Fibroblast of pulmonary artery (primary cell): ENCODE measurements around the gene CAMKK2.

Experiments used
- DNase-seq: peaks from one replicate; pipeline ENCODE4 v3.0.0-alpha.2; 2010; ENCODE audit warnings: low read depth
- H3K4me3 ChIP-seq: replicated peaks from 2 replicates; pipeline ENCODE4 v1.5.1; 2011; ENCODE audit warnings: low read depth, mild to moderate bottlenecking, control low read depth, low read length, moderate library complexity
- CTCF ChIP-seq: IDR thresholded peaks from 2 replicates; pipeline ENCODE4 v1.5.1; 2011; ENCODE audit warnings: mild to moderate bottlenecking, control low read depth, low read length, inconsistent platforms; ENCODE audit errors: missing control alignments

The CAMKK2 gene

DNA sequence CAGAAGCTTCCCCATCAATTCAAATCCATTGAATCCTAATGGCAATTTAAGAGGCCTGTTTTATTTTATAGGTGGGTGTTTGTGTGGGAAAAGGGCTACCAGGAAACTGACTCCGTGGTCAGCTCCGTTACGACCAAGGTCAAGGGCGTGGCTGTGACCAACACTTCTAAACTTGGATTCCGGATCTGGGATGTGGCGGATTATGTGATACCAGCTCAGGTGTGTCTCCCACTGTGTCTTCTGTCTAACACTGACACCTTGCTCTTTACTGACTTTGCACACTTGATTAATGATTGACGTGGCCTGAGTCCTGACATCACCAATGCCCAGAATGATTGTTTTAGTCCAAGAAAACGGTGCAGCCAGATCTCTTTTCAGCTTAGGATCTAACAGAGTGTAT is 79.4 kb downstream of the CAMKK2 start:
- no peak for TF ChIP-seq CTCF
- H3K4me3 ChIP-seq: no peak overlapping the region
- DNase-seq: no peak

- H3K4me3 ChIP-seq: no peak overlapping the region
- no peak for DNase-seq
- TF ChIP-seq CTCF: no peak
Measured at GRCh38 chr12:121216102-121216501, 80.4 kb downstream of the CAMKK2 start.

DNA sequence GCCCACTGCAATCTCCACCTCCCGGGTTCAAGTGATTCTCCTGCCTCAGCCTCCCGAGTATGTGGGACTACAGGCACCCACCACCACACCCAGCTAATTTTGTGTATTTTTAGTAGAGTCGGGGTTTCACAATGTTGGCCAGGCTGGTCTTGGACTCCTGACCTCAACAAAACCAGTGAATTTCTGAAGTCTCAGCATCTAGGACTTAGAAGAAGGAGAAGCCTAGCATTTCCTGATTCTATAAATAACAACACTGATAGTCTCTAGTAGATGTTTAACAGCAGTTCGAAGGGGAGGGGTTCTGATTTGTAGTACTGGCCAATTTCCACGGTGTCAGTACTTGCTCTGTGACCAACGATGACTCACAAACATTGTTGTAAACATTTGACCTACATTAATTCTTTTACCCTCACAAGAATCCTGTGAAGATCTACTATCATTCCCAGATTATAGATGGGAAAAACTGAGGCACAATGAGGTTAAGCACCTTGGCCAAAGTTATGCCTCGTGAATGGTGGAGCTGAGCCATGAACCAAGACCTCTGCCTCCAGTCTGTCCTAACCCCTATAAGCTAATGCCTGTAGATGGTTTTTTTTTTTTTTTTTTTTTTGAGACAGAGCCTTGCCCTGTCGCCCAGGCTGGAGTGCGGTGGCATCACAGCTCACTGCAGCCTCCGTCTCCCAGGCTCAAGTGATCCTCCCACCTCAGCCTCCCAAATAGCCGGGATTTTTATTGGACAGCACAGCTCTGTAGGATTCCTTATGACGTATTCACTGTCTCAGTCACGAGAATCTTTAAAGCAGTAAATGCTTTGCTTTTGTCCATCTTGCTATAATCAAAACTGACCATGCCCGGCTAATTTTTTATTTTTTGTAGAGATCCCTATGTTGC is 81.4 kb downstream of the CAMKK2 start:
- peak; percentile 84 for DNase-seq
- no peak for TF ChIP-seq CTCF
- no peak overlapping the region for H3K4me3 ChIP-seq

GRCh38 chr12:121214166-121214777 is 82.2 kb downstream of the CAMKK2 start:
- H3K4me3 ChIP-seq: no peak overlapping the region
- TF ChIP-seq CTCF: no peak
- DNase-seq: peak; percentile 75

DNA sequence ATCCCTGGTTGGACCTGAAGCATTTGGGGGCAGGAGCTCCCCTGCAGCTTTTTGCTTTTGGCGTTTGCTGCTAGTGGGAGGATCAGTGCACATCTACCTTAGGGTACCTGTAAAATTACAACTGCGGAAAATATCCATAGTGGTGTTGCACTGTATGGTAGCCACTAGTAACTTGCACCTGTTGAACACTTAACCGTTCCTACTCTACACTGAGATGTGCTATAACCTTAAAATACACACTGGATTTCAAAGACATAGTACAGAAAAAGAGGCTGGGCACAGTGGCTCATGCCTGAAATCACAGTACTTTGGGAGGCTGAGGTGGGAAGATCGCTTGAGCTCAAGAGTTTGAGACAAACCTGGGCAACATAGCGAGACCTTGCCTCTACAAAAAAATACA is 83.6 kb downstream of the CAMKK2 start:
- no peak for TF ChIP-seq CTCF
- H3K4me3 ChIP-seq: no peak overlapping the region
- DNase-seq: no peak

GRCh38 chr12:121209624-121210572 is 86.6 kb downstream of the CAMKK2 start, which contains the start of gene P2RX4:
P2RX4 (plus strand) TSS chr12:121210129; CDS start chr12:121210165, 36 bp downstream.
- peak; percentile 70 for DNase-seq
- TF ChIP-seq CTCF: no peak
- H3K4me3 ChIP-seq: peak within 1 kb of the TSS; percentile 60
